ENCODE measurements around the gene ZBTB7C. TPM values are rescaled to one million over a fixed set of nuclear protein-coding genes. Genes with fewer than 3 reads are reported as not detected.

Gene ZBTB7C
- total and polyA plus RNA-seq, 2 of the 8 experiments (the other 6 are each of a cell fraction or from before 2014, with no cell fraction given) = 0.15 to 0.45 TPM

- no peak overlapping the region for H4K91ac ChIP-seq (replicated peaks; ENCODE audit: insufficient read length, low read length)
- no peak overlapping the region for H3K23ac ChIP-seq (ENCODE audit: insufficient read length)
- no peak overlapping the region for H4K5ac ChIP-seq (ENCODE audit: insufficient read length, low read depth, low read length)
- no peak overlapping the region for H3K9ac ChIP-seq (replicated peaks in 1 of 4; ENCODE audit: extremely low read depth in 1 of 4, low read depth in 3 of 4, low read length in 3 of 4)
- no peak overlapping the region for H2AFZ ChIP-seq (ENCODE audit: low read length)
- peaks cover 5% of the 10 kb centered on the region; the same call in 1 of the 2 replicates for H3K23me2 ChIP-seq (ENCODE audit: low read depth, low read length)
- H3K4me2 ChIP-seq (ENCODE audit: insufficient read depth in 1 of 2, low read depth in 2 of 2, low read length in 2 of 2) = no peak overlapping the region
- H3K18ac ChIP-seq (ENCODE audit: extremely low read depth, low read length) = no peak overlapping the region
- peaks cover 0 to 2% (median 0%) of the 10 kb centered on the region in 4 experiments; a peak in 3 of 7 replicates for H3K27me3 ChIP-seq (replicated peaks in 1 of 4; ENCODE audit: control insufficient read depth in 3 of 4, extremely low read depth in 1 of 4, insufficient read depth in 3 of 4, low read length in 3 of 4)
- no peak overlapping the region for H2BK12ac ChIP-seq (ENCODE audit: low read depth, low read length)
- no peak overlapping the region for H2BK120ac ChIP-seq (replicated peaks; ENCODE audit: low read depth, low read length)
- POLR2A ChIA-PET (ENCODE audit: partially characterized antibody) = no interaction called here
- H3K4ac ChIP-seq (replicated peaks; ENCODE audit: insufficient read length, low read depth, low read length) = no peak overlapping the region
- 86% methylated on average over 11 of the region's 11 CpGs; no CpG with 5 or more reads in 1 of the 2 experiments for WGBS, 2 experiments (ENCODE audit: extremely low coverage in 1 of 2, insufficient coverage in 1 of 2, insufficient read length in 1 of 2, insufficient replicate concordance in 2 of 2, low coverage in 1 of 2, low lambda C conversion rate in 2 of 2, missing lambda C conversion rate in 1 of 2)
- H3K4me3 ChIP-seq (ENCODE audit: extremely low read depth in 1 of 4, insufficient read depth in 2 of 4, low read depth in 3 of 4, low read length in 4 of 4) = no peak overlapping the region
- H3K4me1 ChIP-seq (replicated peaks in 1 of 4; ENCODE audit: control insufficient read depth in 3 of 4, insufficient read depth in 4 of 4, low read length in 3 of 4) = peaks cover 0 to 12% (median 7%) of the 10 kb centered on the region in 4 experiments; a peak in 5 of 7 replicates
- H3K14ac ChIP-seq (ENCODE audit: insufficient read length) = no peak overlapping the region
- no peaks in the 10 kb centered on the region for H3K36me3 ChIP-seq (ENCODE audit: control insufficient read depth in 2 of 4, insufficient read depth in 4 of 4, low read length in 3 of 4)
- no peak for FAIRE-seq
- H2BK20ac ChIP-seq (ENCODE audit: low read length) = no peak overlapping the region
- 0 out of 2 replicates have a peak overlapping the region, but pooled peaks have one; percentile 40 for H2BK15ac ChIP-seq (ENCODE audit: low read length)
- no peak for DNase-seq (ENCODE audit: low read depth in 1 of 2, low spot score in 2 of 2)
- H2BK5ac ChIP-seq (ENCODE audit: low read depth, low read length) = no peak overlapping the region
- H3K79me1 ChIP-seq (ENCODE audit: low read depth, low read length) = no peaks in the 10 kb centered on the region
- H3K79me2 ChIP-seq (ENCODE audit: control insufficient read depth in 1 of 2, insufficient read depth in 2 of 2, low read length in 2 of 2) = no peaks in the 10 kb centered on the region
- no peaks in the 10 kb centered on the region for H3K9me3 ChIP-seq (ENCODE audit: insufficient read depth in 2 of 2, low read depth in 1 of 2, low read length in 1 of 2)
- CTCF ChIA-PET (ENCODE audit: partially characterized antibody) = interaction anchor here (0.8 to 1.5 kb wide), 5 partner anchors 9 to 122 kb away, joined by 3 to 5 read pairs (median 4); no protein-coding TSS in a partner anchor
- H3K56ac ChIP-seq (replicated peaks; ENCODE audit: insufficient read length, low read depth, low read length) = no peak overlapping the region
- no peak overlapping the region for H4K8ac ChIP-seq (ENCODE audit: extremely low read depth, insufficient read depth, low read length)
- H3K27ac ChIP-seq (ENCODE audit: low read depth, low read length) = no peak overlapping the region
- H4K20me1 ChIP-seq (replicated peaks in 1 of 2; ENCODE audit: control insufficient read depth in 1 of 2, insufficient read depth in 2 of 2, low read length in 2 of 2) = no peaks in the 10 kb centered on the region
- H2AK5ac ChIP-seq (ENCODE audit: low read depth, low read length) = no peak overlapping the region; the same call in 1 of the 2 replicates
- TF ChIP-seq GABPA (IDR thresholded peaks at IDR 0.05; ENCODE audit: borderline replicate concordance, insufficient read depth, low read length) (no peak), ASH2L (IDR thresholded peaks at IDR 0.05; ENCODE audit: low read length) (no peak), KDM4A (IDR thresholded peaks at IDR 0.05; ENCODE audit: low read depth, low read length, severe bottlenecking) (no peak)
These were observed 301.0 kb downstream of the ZBTB7C start for GRCh38 chr18:48108136-48108535.
